ENCODE data around the gene CAMTA1. TPM values are rescaled to one million over a fixed set of nuclear protein-coding genes. Genes with fewer than 3 reads are reported as not detected.

The CAMTA1 gene
- total RNA-seq, 1 experiment from 2014 or later = 82.2 TPM

GRCh38 chr1:7745783-7746182 lies 960.5 kb downstream of the CAMTA1 start:
- ChIA-PET CTCF (no interaction called here), POLR2A (no interaction called here)
- no peaks in the 10 kb centered on the region for H3K9me3 ChIP-seq (ENCODE audit: control insufficient read depth, insufficient read depth, low read depth, low read length)
- ATAC-seq (no peak), DNase-seq (ENCODE audit: low read depth, low spot score) (no peak)
- intact Hi-C loops (cut with micrococcal nuclease; ENCODE audit: unreplicated experiment) = no loop called here
- no peak for TF ChIP-seq TCF7L2 (IDR thresholded peaks at IDR 0.05; ENCODE audit: low read depth, low read length)
- TF ChIP-seq POLR2AphosphoS5 (IDR thresholded peaks at IDR 0.05; ENCODE audit: low read depth, low read length) = no peak
- TF ChIP-seq CTCF (IDR thresholded peaks at IDR 0.05) = no peak
- no peak for TF ChIP-seq REST (IDR thresholded peaks at IDR 0.05; ENCODE audit: insufficient read depth in 1 of 2, low read depth in 2 of 2, low read length in 1 of 2)
- TF ChIP-seq SIN3A (IDR thresholded peaks at IDR 0.05; ENCODE audit: borderline replicate concordance, insufficient read depth, low read depth, low read length) = no peak
- no peaks in the 10 kb centered on the region for H3K36me3 ChIP-seq (ENCODE audit: control insufficient read depth, insufficient read depth, low read length)
- no peak overlapping the region for H3K4me3 ChIP-seq (ENCODE audit: low read depth in 2 of 2, low read length in 2 of 2)
- no peaks in the 10 kb centered on the region for H3K4me1 ChIP-seq (ENCODE audit: control insufficient read depth, insufficient read depth, low read length)
- in situ Hi-C loops (cut with HindIII; ENCODE audit: low pct_unique_long_range_greater_than_20kb, low sequenced_read_pairs) = no loop called here
- no TSS peak for BruUV-seq (replicated peaks)
- H3K27ac ChIP-seq (ENCODE audit: low read length) = no peak overlapping the region
- H3K27me3 ChIP-seq (ENCODE audit: control insufficient read depth, insufficient read depth, low read length) = no peaks in the 10 kb centered on the region

GRCh38 chr1:7747605-7748004 lies 962.4 kb downstream of the CAMTA1 start:
- intact Hi-C loops (cut with micrococcal nuclease; ENCODE audit: unreplicated experiment) = no loop called here
- H3K27me3 ChIP-seq (ENCODE audit: control insufficient read depth, insufficient read depth, low read length) = no peaks in the 10 kb centered on the region
- ATAC-seq = no peak
- CTCF ChIA-PET = interaction anchor here (1.3 to 1.8 kb wide), 2 partner anchors 69 to 80 kb away, joined by 3 read pairs; no protein-coding TSS in a partner anchor
- H3K9me3 ChIP-seq (ENCODE audit: control insufficient read depth, insufficient read depth, low read depth, low read length) = no peaks in the 10 kb centered on the region
- DNase-seq (ENCODE audit: low read depth, low spot score) = no peak
- no peak overlapping the region for H3K27ac ChIP-seq (ENCODE audit: low read length)
- POLR2A ChIA-PET = no interaction called here
- H3K4me3 ChIP-seq (ENCODE audit: low read depth in 2 of 2, low read length in 2 of 2) = no peak overlapping the region
- TF ChIP-seq CTCF (IDR thresholded peaks at IDR 0.05) = no peak
- peaks cover 3% of the 10 kb centered on the region; the same call in 1 of the 2 replicates for H3K4me1 ChIP-seq (ENCODE audit: control insufficient read depth, insufficient read depth, low read length)
- H3K36me3 ChIP-seq (ENCODE audit: control insufficient read depth, insufficient read depth, low read length) = no peaks in the 10 kb centered on the region
- in situ Hi-C loops (cut with HindIII; ENCODE audit: low pct_unique_long_range_greater_than_20kb, low sequenced_read_pairs) = no loop called here
- no TSS peak for BruUV-seq (replicated peaks)
